HG03354 (cell line): ENCODE data around the gene PLEKHO2.

Experiments used
- ATAC-seq: cut with Tn5 transposase; IDR thresholded peaks from one replicate; pipeline ENCODE4 v1.9.1; 2021; ENCODE audit warnings: mild to moderate bottlenecking; ENCODE audit not compliant: unreplicated experiment, poor library complexity, severe bottlenecking

Gene PLEKHO2

GRCh38 chr15:64883997-64884511 is 42.3 kb downstream of the PLEKHO2 start:
- ATAC-seq, result peak; percentile 56

GRCh38 chr15:64884679-64885078 is 43.0 kb downstream of the PLEKHO2 start:
- no peak for ATAC-seq

GRCh38 chr15:64888336-64888735 is 46.6 kb downstream of the PLEKHO2 start:
- ATAC-seq, result no peak

- no peak for ATAC-seq
These were observed 49.8 kb downstream of the PLEKHO2 start for GRCh38 chr15:64891561-64891960.

GRCh38 chr15:64892847-64893403 is 51.2 kb downstream of the PLEKHO2 start:
- no peak for ATAC-seq

- peak; percentile 67 for ATAC-seq
These were observed 52.0 kb downstream of the PLEKHO2 start for GRCh38 chr15:64893481-64894394.

DNA sequence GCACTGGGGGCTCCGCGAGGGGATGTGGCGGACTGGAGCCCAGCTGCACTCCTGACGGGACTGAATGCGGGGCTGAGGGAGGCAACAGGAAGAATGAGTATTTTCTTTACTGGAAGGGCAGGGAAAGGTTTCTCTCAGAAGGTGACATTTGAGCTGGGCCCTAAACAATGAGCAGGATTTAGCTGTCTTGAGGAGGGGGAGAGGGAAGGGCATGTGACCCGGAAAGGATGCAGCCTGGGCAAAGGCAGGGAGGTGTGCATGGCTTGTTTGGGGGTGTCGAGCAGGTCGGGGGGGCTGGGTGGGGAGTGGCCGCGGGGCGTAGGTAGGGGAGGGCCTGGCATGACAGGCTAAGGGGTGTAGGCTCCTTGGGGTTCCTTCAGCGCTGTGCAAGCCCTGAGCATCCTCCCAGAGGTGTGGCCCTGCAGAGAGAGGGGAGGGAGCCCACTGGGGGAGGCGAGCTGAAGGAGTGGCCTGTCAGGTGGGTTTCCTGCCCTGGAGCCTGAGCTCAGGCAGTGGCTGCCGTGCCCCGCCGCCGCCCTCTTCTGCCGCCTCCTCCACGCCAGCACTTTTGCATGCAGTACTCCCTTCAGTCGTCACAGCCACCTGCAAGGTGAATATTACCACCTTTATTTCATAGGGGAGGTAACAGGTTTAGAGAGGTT is 52.8 kb downstream of the PLEKHO2 start:
- peak; percentile 48 for ATAC-seq

DNA sequence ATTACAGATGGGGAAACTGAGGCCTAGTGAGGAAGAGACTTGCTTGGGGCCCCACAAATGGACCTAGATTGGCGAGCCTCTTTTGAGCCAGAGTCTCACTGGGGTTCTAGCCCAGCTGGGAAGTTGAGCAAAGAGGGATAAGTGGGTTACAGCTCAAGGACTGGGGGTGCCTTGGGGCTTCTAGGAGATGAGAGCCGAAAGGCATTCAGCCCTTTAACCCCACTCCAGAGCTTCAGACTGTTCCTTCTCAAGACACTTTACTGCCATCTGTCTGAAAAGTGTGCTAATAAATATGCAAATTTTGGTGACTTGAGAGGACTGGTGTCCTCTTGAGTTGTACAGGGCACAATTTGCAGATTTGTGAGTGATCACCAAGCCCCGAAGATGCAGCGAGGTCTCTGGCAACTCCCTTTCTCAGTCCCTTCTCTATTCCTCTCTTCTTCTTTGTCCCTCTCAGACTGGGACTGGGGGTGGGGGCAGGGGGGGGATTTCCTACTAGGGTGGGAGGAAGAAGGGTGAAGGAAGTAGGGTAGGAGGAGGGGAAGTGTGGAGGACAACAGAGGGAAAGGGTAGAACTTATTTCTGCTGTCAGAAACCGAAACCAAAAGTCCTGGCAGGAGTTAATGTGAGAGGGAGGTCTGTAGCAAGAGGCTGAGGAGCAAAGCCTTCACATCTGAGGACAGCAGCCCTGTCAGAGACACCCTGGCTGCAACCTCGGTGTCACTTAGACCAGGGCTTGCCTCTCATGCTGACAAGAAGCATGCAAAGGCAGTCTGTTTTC is 53.8 kb downstream of the PLEKHO2 start:
- peak; percentile 24 for ATAC-seq

DNA sequence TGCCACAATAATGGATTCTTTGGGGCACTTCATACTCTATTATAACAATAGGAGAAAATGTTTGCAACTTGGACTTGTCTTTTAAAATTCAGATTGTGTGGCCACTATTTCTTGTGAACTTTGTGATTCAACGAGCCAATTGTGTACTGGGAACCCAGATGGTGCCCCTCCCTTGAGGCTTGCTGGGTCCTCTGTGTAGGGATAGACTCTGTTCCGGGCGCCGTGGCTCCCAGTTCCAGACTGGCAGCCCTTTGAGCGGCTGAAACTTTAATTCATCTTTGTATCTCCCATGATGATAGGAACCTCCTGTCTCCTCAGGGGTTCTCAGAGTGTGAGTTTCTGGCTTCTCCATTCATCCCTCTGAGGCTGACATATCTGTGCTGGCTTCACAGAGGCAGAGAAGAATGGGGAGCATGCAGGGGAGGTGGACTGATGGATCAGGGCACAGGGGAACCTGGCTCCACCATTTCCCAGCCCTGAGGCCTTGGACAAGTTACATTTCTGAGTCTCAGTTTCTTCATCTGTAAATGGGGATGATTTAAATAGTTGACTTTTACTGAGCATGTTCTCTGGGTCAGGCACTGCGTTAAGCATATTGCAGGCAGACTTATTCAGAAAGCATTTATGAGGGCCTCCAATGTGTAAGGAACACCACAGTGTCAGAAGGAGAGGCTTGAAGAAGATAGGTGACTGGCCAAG is 54.8 kb downstream of the PLEKHO2 start:
- no peak for ATAC-seq

- ATAC-seq, result no peak
These were observed 55.8 kb downstream of the PLEKHO2 start for GRCh38 chr15:64897345-64897985.

DNA sequence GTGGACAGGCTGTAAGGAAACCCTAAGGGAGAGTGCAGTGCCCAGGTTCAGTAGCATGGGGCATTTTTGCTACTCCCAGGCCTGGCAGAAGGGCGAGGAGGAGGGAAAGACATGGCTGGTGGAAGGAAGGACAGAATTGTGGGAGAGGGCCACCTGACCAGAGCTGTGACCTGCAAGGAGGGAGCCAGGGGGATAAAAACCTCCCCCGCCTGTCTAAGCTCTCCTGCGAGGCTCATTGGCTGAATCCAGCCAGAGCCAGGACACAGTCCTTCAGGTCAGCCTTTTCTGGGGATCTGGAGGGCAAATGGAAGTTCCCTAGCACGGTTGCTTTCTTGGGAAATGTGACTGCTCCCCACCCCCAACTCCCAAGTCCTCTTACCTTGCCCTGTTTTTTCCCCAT is 56.7 kb downstream of the PLEKHO2 start:
- ATAC-seq, result no peak

- no peak for ATAC-seq
These were observed 59.4 kb downstream of the PLEKHO2 start for GRCh38 chr15:64901141-64901540.

DNA sequence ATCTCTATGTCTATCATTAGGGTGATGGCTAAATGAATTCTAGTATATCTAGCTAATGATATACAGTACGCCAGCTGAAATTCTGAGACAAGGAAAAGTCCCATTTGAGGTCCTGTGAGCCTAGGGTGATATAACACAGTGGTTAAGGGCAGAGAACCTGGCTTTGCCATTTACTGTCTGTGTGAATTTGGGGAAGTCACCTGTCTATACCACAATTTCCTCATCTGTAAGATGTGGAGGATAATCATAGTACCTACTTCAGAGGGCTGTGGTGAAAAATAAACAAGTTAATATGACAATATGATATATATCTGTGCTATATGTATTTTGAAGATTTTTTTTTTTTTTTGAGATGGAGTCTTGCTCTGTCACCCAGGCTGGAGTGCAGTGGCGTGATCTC is 60.2 kb downstream of the PLEKHO2 start:
- ATAC-seq, result no peak

DNA sequence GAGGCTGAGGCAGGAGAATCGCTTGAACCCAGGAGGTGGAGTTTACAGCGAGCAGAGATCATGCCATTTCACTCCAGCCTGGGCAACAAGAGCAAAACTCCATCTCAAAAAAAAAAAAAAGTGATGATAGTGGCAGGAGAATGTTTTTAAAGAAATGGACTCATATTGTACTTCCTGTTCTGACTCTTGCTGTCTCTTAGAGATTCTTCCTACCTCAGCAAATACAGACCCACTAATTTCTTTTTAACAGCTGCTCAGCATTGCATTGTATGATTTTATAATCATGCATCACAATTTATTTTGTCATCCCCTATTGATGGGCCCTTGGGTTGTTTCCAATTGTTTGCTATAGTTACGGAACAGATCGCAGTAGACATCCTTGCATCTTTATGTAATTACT is 61.1 kb downstream of the PLEKHO2 start:
- ATAC-seq, result no peak

DNA sequence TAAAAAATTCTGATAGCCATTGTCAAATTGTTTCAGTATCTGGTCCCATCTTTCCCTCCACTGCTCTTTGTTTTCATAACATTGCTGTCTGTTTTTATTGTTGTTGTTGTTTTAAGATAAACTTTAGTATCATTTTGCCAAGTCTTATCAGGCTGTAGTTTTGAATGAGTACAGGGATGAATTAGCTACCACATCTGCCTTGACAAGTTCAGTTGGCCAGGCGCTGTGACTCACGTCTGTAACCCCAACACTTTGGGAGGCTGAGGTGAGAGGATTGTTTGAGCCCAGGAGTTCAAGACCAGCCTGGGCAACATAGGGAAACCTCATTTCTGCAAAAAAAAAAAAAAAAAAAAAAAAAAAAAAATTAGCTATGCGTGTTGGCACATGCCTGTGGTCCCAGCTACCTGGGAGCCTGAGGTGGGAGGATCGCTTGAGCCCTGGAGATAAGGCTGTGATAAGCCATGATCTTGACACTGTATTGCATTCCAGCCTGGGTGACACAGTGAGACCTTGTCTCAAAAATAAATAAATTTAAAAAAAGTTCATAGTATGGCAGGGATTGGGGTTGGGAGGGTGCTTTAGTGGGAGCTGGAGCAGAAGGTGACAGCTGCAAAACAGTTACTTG is 61.7 kb downstream of the PLEKHO2 start:
- no peak for ATAC-seq

GRCh38 chr15:64904189-64904588 is 62.5 kb downstream of the PLEKHO2 start:
- no peak for ATAC-seq

- peak; percentile 62 for ATAC-seq
These were observed 63.6 kb downstream of the PLEKHO2 start for GRCh38 chr15:64905119-64905831.

DNA sequence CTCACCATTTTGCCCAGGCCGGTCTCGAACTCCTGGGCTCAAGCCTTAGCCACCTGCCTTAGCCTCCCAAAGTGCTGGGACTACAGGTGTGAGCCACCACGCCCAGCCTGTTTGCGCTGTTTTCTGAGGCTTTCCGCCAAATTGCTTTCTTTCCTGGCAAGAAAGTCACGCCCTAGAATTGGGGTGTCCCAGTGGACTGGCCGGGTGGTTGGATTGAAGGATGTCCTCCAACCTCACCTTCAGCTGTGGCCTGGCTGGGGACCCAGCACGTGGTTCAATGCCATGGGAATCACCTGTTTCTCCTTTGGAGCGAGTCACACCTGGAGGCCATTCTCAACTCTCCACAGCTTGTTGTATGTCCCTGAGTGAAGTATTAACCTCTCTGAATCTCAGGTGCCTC is 64.2 kb downstream of the PLEKHO2 start:
- no peak for ATAC-seq
